ENCODE results near the gene TOPAZ1. TPM values are rescaled to one million over a fixed set of nuclear protein-coding genes. Genes with fewer than 3 reads are reported as not detected.

The TOPAZ1 gene
- total RNA-seq, 1 experiment from 2014 or later = not detected

- intact Hi-C loops (cut with micrococcal nuclease; ENCODE audit: unreplicated experiment) (no loop called here), in situ Hi-C loops (cut with HindIII; ENCODE audit: low pct_unique_long_range_greater_than_20kb, low sequenced_read_pairs) (no loop called here)
- TF ChIP-seq SIN3A (IDR thresholded peaks at IDR 0.05; ENCODE audit: borderline replicate concordance, insufficient read depth, low read depth, low read length) = no peak
- TF ChIP-seq TCF7L2 (IDR thresholded peaks at IDR 0.05; ENCODE audit: low read depth, low read length) = no peak
- TF ChIP-seq CTCF (IDR thresholded peaks at IDR 0.05) = no peak
- TF ChIP-seq POLR2AphosphoS5 (IDR thresholded peaks at IDR 0.05; ENCODE audit: low read depth, low read length) = no peak
- TF ChIP-seq REST (IDR thresholded peaks at IDR 0.05; ENCODE audit: insufficient read depth in 1 of 2, low read depth in 2 of 2, low read length in 1 of 2) = no peak
- ChIA-PET POLR2A (interaction anchor here (0.7 kb wide), 1 partner anchor 55 kb away, joined by 3 read pairs; no protein-coding TSS in a partner anchor), CTCF (no interaction called here)
- no TSS peak for BruUV-seq (replicated peaks)
- no peak overlapping the region for H3K4me3 ChIP-seq (ENCODE audit: low read depth in 2 of 2, low read length in 2 of 2)
- H3K4me1 ChIP-seq (ENCODE audit: control insufficient read depth, insufficient read depth, low read length) = no peaks in the 10 kb centered on the region; the same call in 1 of the 2 replicates
- no peak; the same call in 1 of the 2 replicates for ATAC-seq
- no peaks in the 10 kb centered on the region for H3K9me3 ChIP-seq (ENCODE audit: control insufficient read depth, insufficient read depth, low read depth, low read length)
- H3K27ac ChIP-seq (ENCODE audit: low read length) = no peak overlapping the region
- no peaks in the 10 kb centered on the region for H3K27me3 ChIP-seq (ENCODE audit: control insufficient read depth, insufficient read depth, low read length)
- H3K36me3 ChIP-seq (ENCODE audit: control insufficient read depth, insufficient read depth, low read length) = no peaks in the 10 kb centered on the region
- no peak for DNase-seq (ENCODE audit: low read depth, low spot score)
Measured at GRCh38 chr3:44359146-44359751, 117.6 kb downstream of the TOPAZ1 start.

- no peak overlapping the region for H3K4me3 ChIP-seq (ENCODE audit: low read depth in 2 of 2, low read length in 2 of 2)
- no TSS peak for BruUV-seq (replicated peaks)
- ChIA-PET CTCF (no interaction called here), POLR2A (interaction anchor here (0.6 kb wide), 1 partner anchor 21 kb away, joined by 11 read pairs; no protein-coding TSS in a partner anchor)
- H3K4me1 ChIP-seq (ENCODE audit: control insufficient read depth, insufficient read depth, low read length) = no peaks in the 10 kb centered on the region; the same call in 1 of the 2 replicates
- in situ Hi-C loops (cut with HindIII; ENCODE audit: low pct_unique_long_range_greater_than_20kb, low sequenced_read_pairs) (no loop called here), intact Hi-C loops (cut with micrococcal nuclease; ENCODE audit: unreplicated experiment) (no loop called here)
- DNase-seq (ENCODE audit: low read depth, low spot score) (no peak), ATAC-seq (no peak)
- no peaks in the 10 kb centered on the region for H3K27me3 ChIP-seq (ENCODE audit: control insufficient read depth, insufficient read depth, low read length)
- no peaks in the 10 kb centered on the region for H3K9me3 ChIP-seq (ENCODE audit: control insufficient read depth, insufficient read depth, low read depth, low read length)
- no peak overlapping the region for H3K27ac ChIP-seq (ENCODE audit: low read length)
- TF ChIP-seq CTCF (IDR thresholded peaks at IDR 0.05) = no peak
- no peak for TF ChIP-seq SIN3A (IDR thresholded peaks at IDR 0.05; ENCODE audit: borderline replicate concordance, insufficient read depth, low read depth, low read length)
- TF ChIP-seq REST (IDR thresholded peaks at IDR 0.05; ENCODE audit: insufficient read depth in 1 of 2, low read depth in 2 of 2, low read length in 1 of 2) = no peak
- TF ChIP-seq POLR2AphosphoS5 (IDR thresholded peaks at IDR 0.05; ENCODE audit: low read depth, low read length) = no peak
- no peak for TF ChIP-seq TCF7L2 (IDR thresholded peaks at IDR 0.05; ENCODE audit: low read depth, low read length)
- no peaks in the 10 kb centered on the region for H3K36me3 ChIP-seq (ENCODE audit: control insufficient read depth, insufficient read depth, low read length)
Measured at GRCh38 chr3:44363591-44363990, 121.9 kb downstream of the TOPAZ1 start.
